HepG2 (cell line): ENCODE measurements around the gene CYP11A1. TPM values are rescaled to one million over a fixed set of nuclear protein-coding genes. Genes with fewer than 3 reads are reported as not detected.

Experiments used
- CC2D1A ChIP-seq: sonication (generic); formaldehyde crosslinking; IDR thresholded peaks from 2 replicates; pipeline ENCODE4 v1.8.1; 2023; ENCODE audit warnings: mild to moderate bottlenecking, missing genetic modification reagents
- FOXJ3 ChIP-seq: sonication (generic); formaldehyde crosslinking; IDR thresholded peaks from 2 replicates; pipeline ENCODE4 v1.4.0; 2020; ENCODE audit warnings: missing genetic modification reagents, mild to moderate bottlenecking, borderline replicate concordance
- GMEB2 ChIP-seq: IDR thresholded peaks from 2 replicates; pipeline ENCODE4 v1.6.1; 2016; ENCODE audit warnings: missing biosample characterization, missing genetic modification reagents, low read depth
- HOMEZ ChIP-seq: IDR thresholded peaks from 2 replicates; pipeline ENCODE4 v1.6.1; 2016; ENCODE audit warnings: low read depth
- MIER3 ChIP-seq: IDR thresholded peaks from 2 replicates; pipeline ENCODE4 v1.6.1; 2016; ENCODE audit warnings: missing compliant biosample characterization, borderline replicate concordance
- MTF1 ChIP-seq: sonication (generic); formaldehyde crosslinking; IDR thresholded peaks from 2 replicates; pipeline ENCODE4 v1.5.0; 2020; ENCODE audit warnings: missing genetic modification reagents
- MYNN ChIP-seq: sonication (generic); formaldehyde crosslinking; IDR thresholded peaks from 2 replicates; pipeline ENCODE4 v1.4.0; 2020; ENCODE audit warnings: mild to moderate bottlenecking, low read depth, missing genetic modification reagents
- ZNF124 ChIP-seq: sonication (generic); formaldehyde crosslinking; IDR thresholded peaks from 2 replicates; pipeline ENCODE4 v1.4.0; 2020; ENCODE audit warnings: missing genetic modification reagents
- ZNF136 ChIP-seq: sonication (generic); formaldehyde crosslinking; IDR thresholded peaks from 2 replicates; pipeline ENCODE4 v1.8.1; 2022; ENCODE audit warnings: low read depth, mild to moderate bottlenecking, moderate library complexity, missing genetic modification reagents
- ZNF251 ChIP-seq: sonication (generic); formaldehyde crosslinking; IDR thresholded peaks from 2 replicates; pipeline ENCODE4 v1.9.0; 2021; ENCODE audit warnings: mild to moderate bottlenecking, missing genetic modification reagents
- ZNF44 ChIP-seq: sonication (generic); formaldehyde crosslinking; IDR thresholded peaks from 2 replicates; pipeline ENCODE4 v1.5.1; 2020; ENCODE audit warnings: mild to moderate bottlenecking, missing genetic modification reagents
- ZNF720 ChIP-seq: sonication (generic); formaldehyde crosslinking; IDR thresholded peaks from 2 replicates; pipeline ENCODE4 v1.4.0; 2020; ENCODE audit warnings: missing genetic modification reagents
- ZSCAN29 ChIP-seq: sonication (generic); formaldehyde crosslinking; conservative IDR thresholded peaks from 2 replicates; pipeline ENCODE4 v1.4.0; 2020; ENCODE audit warnings: mild to moderate bottlenecking, missing genetic modification reagents
- polyA plus RNA-seq, 8 experiments: library from polyadenylated mRNA; depleted of rRNA in 3 of 8; stranded (reverse) in 7 of 8; unstranded in 1 of 8; fragments of >200 nt; fragmentation: Illumina TruSeq in 4 of 8; extraction: Trizol in 4 of 8; gene quantifications; 2 replicates each; pipeline versions ENCODE4 v1.2.1 to v1.2.3, GENCODE V29; 2011 to 2016; ENCODE audit warnings: low read depth in 4 of 8, missing spikeins in 1 of 8, mixed read lengths in 1 of 8; ENCODE audit not compliant: insufficient read depth in 1 of 8
- total RNA-seq, 5 experiments: library from RNA; depleted of rRNA; stranded (reverse); fragments of >200 nt; fragmentation: Illumina TruSeq; extraction: Trizol; gene quantifications; 2 replicates each; pipeline ENCODE4 v1.2.3, GENCODE V29; 2016; ENCODE audit warnings: low read depth in 1 of 5
- TF ChIP-seq, protein P1 (sequence below): sonication (generic); formaldehyde crosslinking; IDR thresholded peaks from 2 replicates; pipeline ENCODE4 v1.9.0; 2021; ENCODE audit warnings: missing genetic modification reagents, mild to moderate bottlenecking, borderline replicate concordance
- TF ChIP-seq, protein P2 (sequence below): sonication (generic); formaldehyde crosslinking; IDR thresholded peaks from 2 replicates; pipeline ENCODE4 v1.4.0; 2020; ENCODE audit warnings: missing genetic modification reagents
- TF ChIP-seq, protein P3 (sequence below): sonication (generic); formaldehyde crosslinking; IDR thresholded peaks from 2 replicates; pipeline ENCODE4 v1.8.0; 2022; ENCODE audit warnings: missing genetic modification reagents, low read depth, mild to moderate bottlenecking, borderline replicate concordance
- TF ChIP-seq, protein P4 (sequence below): sonication (generic); formaldehyde crosslinking; IDR thresholded peaks from 2 replicates; pipeline ENCODE4 v1.4.0; 2020; ENCODE audit warnings: missing genetic modification reagents, borderline replicate concordance

Gene CYP11A1
- total and polyA plus RNA-seq, 2 of the 13 experiments (the other 11 are each of a cell fraction or from before 2014, with no cell fraction given): 0.66 to 0.92 TPM

- TF ChIP-seq, protein P1, sequence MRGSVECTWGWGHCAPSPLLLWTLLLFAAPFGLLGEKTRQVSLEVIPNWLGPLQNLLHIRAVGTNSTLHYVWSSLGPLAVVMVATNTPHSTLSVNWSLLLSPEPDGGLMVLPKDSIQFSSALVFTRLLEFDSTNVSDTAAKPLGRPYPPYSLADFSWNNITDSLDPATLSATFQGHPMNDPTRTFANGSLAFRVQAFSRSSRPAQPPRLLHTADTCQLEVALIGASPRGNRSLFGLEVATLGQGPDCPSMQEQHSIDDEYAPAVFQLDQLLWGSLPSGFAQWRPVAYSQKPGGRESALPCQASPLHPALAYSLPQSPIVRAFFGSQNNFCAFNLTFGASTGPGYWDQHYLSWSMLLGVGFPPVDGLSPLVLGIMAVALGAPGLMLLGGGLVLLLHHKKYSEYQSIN (CRISPR knock-in tag): no peak
- TF ChIP-seq FOXJ3 (CRISPR knock-in tag) (no peak), CC2D1A (CRISPR knock-in tag) (no peak), ZSCAN29 (CRISPR knock-in tag) (no peak), ZNF124 (no peak), ZNF251 (CRISPR knock-in tag) (no peak), MYNN (no peak), HOMEZ (CRISPR knock-in tag) (0 out of 2 replicates have a peak, but pooled peaks have one; percentile 20), ZNF136 (peak; percentile 86; the same call in 1 of the 2 replicates), MIER3 (CRISPR knock-in tag) (no peak), MTF1 (no peak), ZNF44 (CRISPR knock-in tag) (no peak), ZNF720 (no peak), GMEB2 (CRISPR knock-in tag) (no peak)
- TF ChIP-seq, protein P2, sequence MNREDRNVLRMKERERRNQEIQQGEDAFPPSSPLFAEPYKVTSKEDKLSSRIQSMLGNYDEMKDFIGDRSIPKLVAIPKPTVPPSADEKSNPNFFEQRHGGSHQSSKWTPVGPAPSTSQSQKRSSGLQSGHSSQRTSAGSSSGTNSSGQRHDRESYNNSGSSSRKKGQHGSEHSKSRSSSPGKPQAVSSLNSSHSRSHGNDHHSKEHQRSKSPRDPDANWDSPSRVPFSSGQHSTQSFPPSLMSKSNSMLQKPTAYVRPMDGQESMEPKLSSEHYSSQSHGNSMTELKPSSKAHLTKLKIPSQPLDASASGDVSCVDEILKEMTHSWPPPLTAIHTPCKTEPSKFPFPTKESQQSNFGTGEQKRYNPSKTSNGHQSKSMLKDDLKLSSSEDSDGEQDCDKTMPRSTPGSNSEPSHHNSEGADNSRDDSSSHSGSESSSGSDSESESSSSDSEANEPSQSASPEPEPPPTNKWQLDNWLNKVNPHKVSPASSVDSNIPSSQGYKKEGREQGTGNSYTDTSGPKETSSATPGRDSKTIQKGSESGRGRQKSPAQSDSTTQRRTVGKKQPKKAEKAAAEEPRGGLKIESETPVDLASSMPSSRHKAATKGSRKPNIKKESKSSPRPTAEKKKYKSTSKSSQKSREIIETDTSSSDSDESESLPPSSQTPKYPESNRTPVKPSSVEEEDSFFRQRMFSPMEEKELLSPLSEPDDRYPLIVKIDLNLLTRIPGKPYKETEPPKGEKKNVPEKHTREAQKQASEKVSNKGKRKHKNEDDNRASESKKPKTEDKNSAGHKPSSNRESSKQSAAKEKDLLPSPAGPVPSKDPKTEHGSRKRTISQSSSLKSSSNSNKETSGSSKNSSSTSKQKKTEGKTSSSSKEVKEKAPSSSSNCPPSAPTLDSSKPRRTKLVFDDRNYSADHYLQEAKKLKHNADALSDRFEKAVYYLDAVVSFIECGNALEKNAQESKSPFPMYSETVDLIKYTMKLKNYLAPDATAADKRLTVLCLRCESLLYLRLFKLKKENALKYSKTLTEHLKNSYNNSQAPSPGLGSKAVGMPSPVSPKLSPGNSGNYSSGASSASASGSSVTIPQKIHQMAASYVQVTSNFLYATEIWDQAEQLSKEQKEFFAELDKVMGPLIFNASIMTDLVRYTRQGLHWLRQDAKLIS (CRISPR knock-in tag): no peak
- TF ChIP-seq, protein P3, sequence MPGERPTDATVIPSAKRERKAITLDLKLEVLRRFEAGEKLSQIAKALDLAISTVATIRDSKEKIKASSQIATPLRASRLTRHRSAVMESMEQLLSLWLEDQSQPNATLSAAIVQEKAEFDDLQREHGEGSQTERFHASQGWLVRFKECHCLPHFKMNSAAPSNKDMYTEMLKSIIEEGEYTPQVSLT (CRISPR knock-in tag): no peak
- TF ChIP-seq, protein P4, sequence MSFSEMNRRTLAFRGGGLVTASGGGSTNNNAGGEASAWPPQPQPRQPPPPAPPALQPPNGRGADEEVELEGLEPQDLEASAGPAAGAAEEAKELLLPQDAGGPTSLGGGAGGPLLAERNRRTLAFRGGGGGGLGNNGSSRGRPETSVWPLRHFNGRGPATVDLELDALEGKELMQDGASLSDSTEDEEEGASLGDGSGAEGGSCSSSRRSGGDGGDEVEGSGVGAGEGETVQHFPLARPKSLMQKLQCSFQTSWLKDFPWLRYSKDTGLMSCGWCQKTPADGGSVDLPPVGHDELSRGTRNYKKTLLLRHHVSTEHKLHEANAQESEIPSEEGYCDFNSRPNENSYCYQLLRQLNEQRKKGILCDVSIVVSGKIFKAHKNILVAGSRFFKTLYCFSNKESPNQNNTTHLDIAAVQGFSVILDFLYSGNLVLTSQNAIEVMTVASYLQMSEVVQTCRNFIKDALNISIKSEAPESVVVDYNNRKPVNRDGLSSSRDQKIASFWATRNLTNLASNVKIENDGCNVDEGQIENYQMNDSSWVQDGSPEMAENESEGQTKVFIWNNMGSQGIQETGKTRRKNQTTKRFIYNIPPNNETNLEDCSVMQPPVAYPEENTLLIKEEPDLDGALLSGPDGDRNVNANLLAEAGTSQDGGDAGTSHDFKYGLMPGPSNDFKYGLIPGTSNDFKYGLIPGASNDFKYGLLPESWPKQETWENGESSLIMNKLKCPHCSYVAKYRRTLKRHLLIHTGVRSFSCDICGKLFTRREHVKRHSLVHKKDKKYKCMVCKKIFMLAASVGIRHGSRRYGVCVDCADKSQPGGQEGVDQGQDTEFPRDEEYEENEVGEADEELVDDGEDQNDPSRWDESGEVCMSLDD (CRISPR knock-in tag): no peak
Measured at GRCh38 chr15:74365598-74366445, 1.6 kb downstream of the CYP11A1 start (continued).
